GM12878 (cell line): Measurements from ENCODE around the gene BCO1. TPM values are rescaled to one million over a fixed set of nuclear protein-coding genes. Genes with fewer than 3 reads are reported as not detected.
A peak's percentile ranks its signal among the peaks of the same experiment; 100 is the strongest.

Source experiments
- ATAC-seq: fragments of 200-7000 bp; cut with Tn5 transposase; 3 replicates; pipeline ENCODE4 v1.9.1; 2020; ENCODE audit warnings: mild to moderate bottlenecking, moderate library complexity
- BruUV-seq: library from RNA; stranded (reverse); fragments of 400-500 nt; replicated peaks from 2 replicates; lab custom pipeline; 2021; lab: Mats Ljungman, UMichigan
- CTCF ChIA-PET: fragments of 300-600 bp; sonication (Branson Sonifier 250); formaldehyde crosslinking; extraction: SDS; loops from one replicate; lab custom pipeline; 2021; ENCODE audit warnings: inconsistent platforms; lab: Yijun Ruan, JAX
- POLR2A ChIA-PET: fragments of 350-600 bp; formaldehyde crosslinking; extraction: SDS; loops from one replicate; lab custom pipeline; 2021; ENCODE audit warnings: inconsistent platforms; lab: Charles Lee
- RAD21 ChIA-PET: fragments of 300-600 bp; sonication (Branson Sonifier 250); formaldehyde crosslinking; loops from one replicate; lab custom pipeline; 2023; ENCODE audit warnings: antibody characterized with exemption; ENCODE audit not compliant: unreplicated experiment; lab: Charles Lee
- SMC1A ChIA-PET: fragments of 300-600 bp; sonication (Branson Sonifier 250); formaldehyde crosslinking; loops from one replicate; lab custom pipeline; 2023; ENCODE audit not compliant: unreplicated experiment, uncharacterized antibody; lab: Charles Lee
- DNase-seq: peaks from one replicate; pipeline ENCODE4 v3.0.0-alpha.2; 2011; ENCODE audit warnings: low read depth, low spot score
- FAIRE-seq: peaks from 3 replicates; lab custom pipeline; 2011; peaks lifted over from hg19 to GRCh38; lab: Jason Lieb, UNC
- H2AFZ ChIP-seq: 2 replicates; pipeline ENCODE4 v1.6.0; 2011; ENCODE audit warnings: low read depth, low read length, control low read depth; ENCODE audit not compliant: control insufficient read depth
- H3K27ac ChIP-seq: 2 replicates; pipeline ENCODE4 v1.5.1; 2011; ENCODE audit warnings: control low read depth; ENCODE audit not compliant: control insufficient read depth, insufficient read depth
- H3K27me3 ChIP-seq, 2 experiments: replicated peaks in 1 of 2; 2 replicates each; pipeline versions ENCODE4 v1.6.0 to v1.6.1; 2011; ENCODE audit warnings: low read length in 1 of 2; ENCODE audit not compliant: control insufficient read depth in 2 of 2, insufficient read depth in 2 of 2
- H3K36me3 ChIP-seq, 2 experiments: 2 replicates each; pipeline ENCODE4 v1.5.1; 2011; ENCODE audit warnings: low read length in 1 of 2; ENCODE audit not compliant: control insufficient read depth in 2 of 2, insufficient read depth in 2 of 2
- H3K4me1 ChIP-seq: 2 replicates; pipeline ENCODE4 v1.6.1; 2011; ENCODE audit warnings: mild to moderate bottlenecking, low read length, moderate library complexity, mixed read lengths; ENCODE audit not compliant: control insufficient read depth, insufficient read depth
- H3K4me2 ChIP-seq: 2 replicates; pipeline ENCODE4 v1.6.0; 2011; ENCODE audit warnings: control low read depth; ENCODE audit not compliant: control insufficient read depth, insufficient read depth
- H3K4me3 ChIP-seq: fragments of 200-600 bp; sonication (generic); 2 replicates; pipeline ENCODE4 v1.5.1; 2016
- H3K79me2 ChIP-seq: 2 replicates; pipeline ENCODE4 v1.6.0; 2011; ENCODE audit warnings: low read length; ENCODE audit not compliant: control insufficient read depth, insufficient read depth
- H3K9ac ChIP-seq: 2 replicates; pipeline ENCODE4 v1.8.0; 2011; ENCODE audit warnings: low read length, control low read depth, mixed read lengths; ENCODE audit not compliant: control insufficient read depth, insufficient read depth
- H3K9me3 ChIP-seq: replicated peaks from 3 replicates; pipeline ENCODE4 v1.5.1; 2011; ENCODE audit warnings: mild to moderate bottlenecking, low read length; ENCODE audit not compliant: control insufficient read depth, insufficient read depth
- H4K20me1 ChIP-seq: 2 replicates; pipeline ENCODE4 v1.6.0; 2011; ENCODE audit not compliant: control insufficient read depth, insufficient read depth
- CBFB ChIP-seq: IDR thresholded peaks from 2 replicates; pipeline ENCODE4 v1.6.1; 2016; ENCODE audit warnings: antibody characterized with exemption, low read depth
- CREM ChIP-seq: IDR thresholded peaks from 2 replicates; pipeline ENCODE4 v1.6.1; 2014; ENCODE audit warnings: antibody characterized with exemption, low read depth
- FOXK2 ChIP-seq: fragments of 450-650 bp; IDR thresholded peaks from 2 replicates; pipeline ENCODE4 v1.6.1; 2017; ENCODE audit warnings: mild to moderate bottlenecking, moderate library complexity
- MXI1 ChIP-seq: fragments of 150-350 bp; IDR thresholded peaks from 2 replicates; pipeline ENCODE4 v1.6.1; 2011; ENCODE audit warnings: low read depth, mild to moderate bottlenecking, inconsistent platforms, low read length, improper control_type of control experiment
- MYC ChIP-seq: IDR thresholded peaks from 2 replicates; pipeline ENCODE4 v1.6.1; 2011; ENCODE audit warnings: mild to moderate bottlenecking, low read length, moderate library complexity, inconsistent platforms; ENCODE audit not compliant: insufficient read depth, insufficient replicate concordance, insufficient read length, severe bottlenecking
- POLR2A ChIP-seq: IDR thresholded peaks from 2 replicates; pipeline ENCODE4 v1.6.1; 2011; ENCODE audit warnings: low read depth, mild to moderate bottlenecking, low read length
- SMAD1 ChIP-seq: fragments of 450-650 bp; IDR thresholded peaks from 2 replicates; pipeline ENCODE4 v1.6.1; 2018; ENCODE audit warnings: mild to moderate bottlenecking, low read depth; ENCODE audit not compliant: partially characterized antibody
- SRF ChIP-seq, 2 experiments: IDR thresholded peaks; 2 replicates each; pipeline ENCODE4 v1.6.1; 2011; ENCODE audit warnings: low read depth in 2 of 2, low read length in 2 of 2, mild to moderate bottlenecking in 1 of 2, moderate library complexity in 1 of 2
- ZNF24 ChIP-seq: fragments of 450-650 bp; IDR thresholded peaks from 2 replicates; pipeline ENCODE4 v1.6.1; 2017; ENCODE audit warnings: antibody characterized with exemption, mild to moderate bottlenecking
- WGBS: methylation state at CpG from one replicate; pipeline ENCODE4 v1.1.6; 2016; ENCODE audit warnings: low lambda C conversion rate; ENCODE audit not compliant: insufficient replicate concordance, insufficient coverage; ENCODE audit errors: missing lambda C conversion rate; 5-methylcytosine and 5-hydroxymethylcytosine counted together
- in situ Hi-C: fragments of 300-500 bp; cut with MboI; formaldehyde crosslinking; loops from 9 replicates; pipeline ENCODE4 v1.14.3; 2018; ENCODE audit warnings: mixed read lengths
- intact Hi-C: fragments of 100-400 bp; cut with micrococcal nuclease; formaldehyde crosslinking; loops from one replicate; pipeline ENCODE4 v1.14.2; 2022; ENCODE audit not compliant: unreplicated experiment
- polyA plus RNA-seq, 11 experiments: library from polyadenylated mRNA; depleted of rRNA in 4 of 11; unstranded in 6 of 11; stranded (reverse) in 5 of 11; fragments of >200 nt; fragmentation: Nextera tagmentation in 4 of 11; fragmentation: Illumina TruSeq in 1 of 11; extraction: Ambion mirVana in 4 of 11; extraction: Trizol in 1 of 11; gene quantifications; 1 replicate in 1 of 11; 2 replicates in 10 of 11; pipeline versions ENCODE4 v1.2.1 to v1.2.3, GENCODE V29; 2011 to 2016; ENCODE audit warnings: inconsistent platforms in 2 of 11, missing spikeins in 2 of 11, low read depth in 1 of 11
- total RNA-seq, 4 experiments: library from RNA; depleted of rRNA in 3 of 4; stranded (reverse); fragments of >200 nt in 3 of 4; fragmentation: Illumina TruSeq in 1 of 4; extraction: Trizol in 1 of 4; gene quantifications; 2 replicates each; pipeline versions ENCODE4 v1.2.1 to v1.2.3, GENCODE V29; 2013 to 2021
- TF ChIP-seq, protein P1 (sequence below): IDR thresholded peaks from 2 replicates; pipeline ENCODE4 v1.6.1; 2012; ENCODE audit warnings: low read length, inconsistent platforms
- TF ChIP-seq, protein P2 (sequence below): fragments of 450-650 bp; IDR thresholded peaks from 2 replicates; pipeline ENCODE4 v1.6.1; 2016; ENCODE audit warnings: mild to moderate bottlenecking

The BCO1 gene
- total and polyA plus RNA-seq, 10 of the 15 experiments (the other 5 are each of a cell fraction or from before 2014, with no cell fraction given): 0.09 to 0.21 (median 0.14) TPM; not detected in 7

DNA sequence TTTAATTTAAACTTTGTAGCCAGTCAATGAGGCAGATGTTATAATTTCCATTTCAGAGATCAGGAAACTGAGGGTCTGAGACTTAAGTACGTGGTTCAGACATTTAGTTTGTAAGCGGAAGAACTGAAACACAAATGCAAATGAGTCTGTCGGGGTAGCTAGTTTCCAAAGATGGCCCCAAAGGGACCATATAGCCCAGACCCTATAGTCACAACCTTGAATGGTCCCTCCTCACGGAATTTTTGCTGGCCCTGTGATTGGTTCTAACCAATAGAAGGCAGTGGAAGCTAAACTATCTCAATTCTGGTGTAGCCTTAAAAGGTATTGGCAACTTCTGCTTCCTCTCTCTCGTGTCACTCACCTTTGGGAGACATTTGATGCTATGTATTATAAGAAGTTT lies 7.5 kb upstream of the BCO1 start:
- Histone ChIP-seq H3K79me2 (no peaks in the 10 kb centered on the region), H3K27me3 (peaks cover 3 to 4% of the 10 kb centered on the region in 2 experiments; a peak in 2 of 4 replicates), H3K4me2 (0 out of 2 replicates have a peak overlapping the region, but pooled peaks have one; percentile 13), H4K20me1 (no peaks in the 10 kb centered on the region), H2AFZ (no peak overlapping the region), H3K27ac (no peak overlapping the region)
- ChIA-PET SMC1A (interaction anchor here (1.1 kb wide), 1 partner anchor 13 kb away, joined by 3 read pairs; no protein-coding TSS in a partner anchor), CTCF (interaction anchor here (1.2 to 1.3 kb wide), 2 partner anchors 29 to 30 kb away, joined by 4 read pairs; no protein-coding TSS in a partner anchor), RAD21 (no interaction called here)
- in situ Hi-C loops: no loop called here
- no peak for FAIRE-seq
- BruUV-seq: no TSS peak
- TF ChIP-seq MXI1 (no peak), MYC (no peak), SRF (IDR thresholded peaks at IDR 0.05; ENCODE audit: low read depth in 2 of 2, low read length in 2 of 2) (0 out of 4 replicates have a peak, but pooled peaks of 1 of the 2 experiments have one; percentile 18), POLR2A (no peak), CBFB (no peak), CREM (no peak), FOXK2 (no peak), SMAD1 (no peak), ZNF24 (no peak)
- TF ChIP-seq, protein P1, sequence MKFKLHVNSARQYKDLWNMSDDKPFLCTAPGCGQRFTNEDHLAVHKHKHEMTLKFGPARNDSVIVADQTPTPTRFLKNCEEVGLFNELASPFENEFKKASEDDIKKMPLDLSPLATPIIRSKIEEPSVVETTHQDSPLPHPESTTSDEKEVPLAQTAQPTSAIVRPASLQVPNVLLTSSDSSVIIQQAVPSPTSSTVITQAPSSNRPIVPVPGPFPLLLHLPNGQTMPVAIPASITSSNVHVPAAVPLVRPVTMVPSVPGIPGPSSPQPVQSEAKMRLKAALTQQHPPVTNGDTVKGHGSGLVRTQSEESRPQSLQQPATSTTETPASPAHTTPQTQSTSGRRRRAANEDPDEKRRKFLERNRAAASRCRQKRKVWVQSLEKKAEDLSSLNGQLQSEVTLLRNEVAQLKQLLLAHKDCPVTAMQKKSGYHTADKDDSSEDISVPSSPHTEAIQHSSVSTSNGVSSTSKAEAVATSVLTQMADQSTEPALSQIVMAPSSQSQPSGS: no peak
- TF ChIP-seq, protein P2, sequence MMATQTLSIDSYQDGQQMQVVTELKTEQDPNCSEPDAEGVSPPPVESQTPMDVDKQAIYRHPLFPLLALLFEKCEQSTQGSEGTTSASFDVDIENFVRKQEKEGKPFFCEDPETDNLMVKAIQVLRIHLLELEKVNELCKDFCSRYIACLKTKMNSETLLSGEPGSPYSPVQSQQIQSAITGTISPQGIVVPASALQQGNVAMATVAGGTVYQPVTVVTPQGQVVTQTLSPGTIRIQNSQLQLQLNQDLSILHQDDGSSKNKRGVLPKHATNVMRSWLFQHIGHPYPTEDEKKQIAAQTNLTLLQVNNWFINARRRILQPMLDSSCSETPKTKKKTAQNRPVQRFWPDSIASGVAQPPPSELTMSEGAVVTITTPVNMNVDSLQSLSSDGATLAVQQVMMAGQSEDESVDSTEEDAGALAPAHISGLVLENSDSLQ: peak; percentile 29; the same call in 1 of the 2 replicates
- TF ChIP-seq, all 136 proteins: peak for 2
- no peak overlapping the region for H3K4me3 ChIP-seq
- H3K4me1 ChIP-seq: no peaks in the 10 kb centered on the region
- no peak overlapping the region for H3K9ac ChIP-seq
- WGBS: 4% methylated on average over 5 of the region's 5 CpGs
- POLR2A ChIA-PET: no interaction called here
- no peaks in the 10 kb centered on the region for H3K36me3 ChIP-seq
- peak; percentile 36; the same call in 1 of the 3 replicates for ATAC-seq
- no peaks in the 10 kb centered on the region for H3K9me3 ChIP-seq
- DNase-seq: no peak
- intact Hi-C loops: no loop called here
